ENCODE data around the gene ABLIM1.

DNA sequence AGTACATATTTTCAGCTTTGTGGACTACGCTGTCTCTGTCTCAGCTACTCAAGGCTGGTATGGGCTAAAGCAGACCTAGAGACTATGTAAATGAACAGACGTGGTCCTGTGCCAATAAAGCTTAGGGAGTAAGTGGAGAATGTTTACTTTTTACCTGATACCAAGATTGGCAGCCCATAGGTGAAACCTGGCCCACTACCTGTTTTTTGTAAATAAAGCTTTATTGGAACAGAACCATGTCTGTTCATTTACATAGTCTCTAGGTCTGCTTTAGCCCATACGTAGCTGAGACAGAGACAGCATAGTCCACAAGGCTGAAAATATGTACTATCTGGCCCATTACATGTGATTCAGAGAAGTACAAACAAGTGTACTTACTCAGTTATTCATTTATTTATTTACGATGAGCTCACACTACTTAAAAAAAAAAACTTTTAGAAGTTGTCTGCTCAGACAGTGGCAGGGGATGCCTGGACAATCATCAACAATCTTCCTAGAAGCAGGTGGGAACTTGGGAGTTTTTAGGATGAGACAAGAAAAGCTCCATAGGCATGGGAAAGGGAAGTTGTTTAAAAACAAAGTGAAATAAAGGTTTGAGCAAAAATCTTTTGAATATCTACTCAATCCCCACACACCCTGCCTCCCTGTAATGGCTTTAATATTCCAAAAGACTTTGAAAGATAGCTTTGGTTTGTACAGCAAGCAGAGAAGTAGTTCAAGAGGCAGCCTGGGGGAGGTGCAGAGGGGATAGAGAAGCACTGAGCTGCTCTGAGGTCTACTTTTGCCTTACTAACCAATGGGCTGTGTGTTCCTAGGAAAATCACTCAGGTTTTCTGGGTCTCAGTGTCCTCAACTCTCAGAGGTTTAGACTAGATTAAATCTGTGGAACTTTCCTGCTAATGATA, 139.4 kb downstream of the ABLIM1 start:
- no peak for TF ChIP-seq POLR2AphosphoS5 (IDR thresholded peaks at IDR 0.05)
- TF ChIP-seq POLR2A (IDR thresholded peaks at IDR 0.05; ENCODE audit: low read depth): no peak
- TF ChIP-seq, protein P1, sequence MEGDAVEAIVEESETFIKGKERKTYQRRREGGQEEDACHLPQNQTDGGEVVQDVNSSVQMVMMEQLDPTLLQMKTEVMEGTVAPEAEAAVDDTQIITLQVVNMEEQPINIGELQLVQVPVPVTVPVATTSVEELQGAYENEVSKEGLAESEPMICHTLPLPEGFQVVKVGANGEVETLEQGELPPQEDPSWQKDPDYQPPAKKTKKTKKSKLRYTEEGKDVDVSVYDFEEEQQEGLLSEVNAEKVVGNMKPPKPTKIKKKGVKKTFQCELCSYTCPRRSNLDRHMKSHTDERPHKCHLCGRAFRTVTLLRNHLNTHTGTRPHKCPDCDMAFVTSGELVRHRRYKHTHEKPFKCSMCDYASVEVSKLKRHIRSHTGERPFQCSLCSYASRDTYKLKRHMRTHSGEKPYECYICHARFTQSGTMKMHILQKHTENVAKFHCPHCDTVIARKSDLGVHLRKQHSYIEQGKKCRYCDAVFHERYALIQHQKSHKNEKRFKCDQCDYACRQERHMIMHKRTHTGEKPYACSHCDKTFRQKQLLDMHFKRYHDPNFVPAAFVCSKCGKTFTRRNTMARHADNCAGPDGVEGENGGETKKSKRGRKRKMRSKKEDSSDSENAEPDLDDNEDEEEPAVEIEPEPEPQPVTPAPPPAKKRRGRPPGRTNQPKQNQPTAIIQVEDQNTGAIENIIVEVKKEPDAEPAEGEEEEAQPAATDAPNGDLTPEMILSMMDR (IDR thresholded peaks at IDR 0.05): no peak

Measured in esophagus muscularis mucosa (tissue), 3 donors.